Nephron (organoid): ENCODE results near the gene SLC9A9.
A peak's percentile ranks its signal among the peaks of the same experiment; 100 is the strongest.

ENCODE experiments used
- H3K27ac Mint-ChIP-seq, 3 experiments: 2 replicates each; pipeline ENCODE4 v1.8.0; 2020; ENCODE audit warnings: mixed read lengths in 3 of 3, mild to moderate bottlenecking in 2 of 3, moderate library complexity in 1 of 3
- H3K27me3 Mint-ChIP-seq: 2 replicates; pipeline ENCODE4 v1.8.0; 2021; ENCODE audit warnings: low read depth, mild to moderate bottlenecking, moderate library complexity, mixed read lengths
- H3K36me3 Mint-ChIP-seq: 2 replicates; pipeline ENCODE4 v1.8.0; 2020; ENCODE audit warnings: low read depth, mixed read lengths
- H3K4me1 Mint-ChIP-seq: 2 replicates; pipeline ENCODE4 v1.8.0; 2020; ENCODE audit warnings: mixed read lengths
- H3K4me3 Mint-ChIP-seq, 3 experiments: 2 replicates each; pipeline ENCODE4 v1.8.0; 2020; ENCODE audit warnings: mild to moderate bottlenecking in 3 of 3, mixed read lengths in 3 of 3, moderate library complexity in 2 of 3
- H3K9me3 Mint-ChIP-seq: 2 replicates; pipeline ENCODE4 v1.8.0; 2020; ENCODE audit warnings: mixed read lengths
- TF ChIP-seq, protein P1 (sequence below), 3 experiments: fragments of 200-600 bp; sonication (generic); IDR thresholded peaks; one replicate each; pipeline ENCODE4 v1.5.0; 2021; ENCODE audit warnings: antibody characterized with exemption in 3 of 3; ENCODE audit not compliant: unreplicated experiment in 3 of 3

Gene SLC9A9

GRCh38 chr3:143380449-143380848 is 467.8 kb downstream of the SLC9A9 start:
- Mint-ChIP-seq H3K27ac (no peak overlapping the region), H3K27me3 (no peaks in the 10 kb centered on the region), H3K4me3 (no peak overlapping the region), H3K36me3 (peaks cover 4% of the 10 kb centered on the region), H3K9me3 (peaks cover 2% of the 10 kb centered on the region), H3K4me1 (no peaks in the 10 kb centered on the region)
- TF ChIP-seq, protein P1, sequence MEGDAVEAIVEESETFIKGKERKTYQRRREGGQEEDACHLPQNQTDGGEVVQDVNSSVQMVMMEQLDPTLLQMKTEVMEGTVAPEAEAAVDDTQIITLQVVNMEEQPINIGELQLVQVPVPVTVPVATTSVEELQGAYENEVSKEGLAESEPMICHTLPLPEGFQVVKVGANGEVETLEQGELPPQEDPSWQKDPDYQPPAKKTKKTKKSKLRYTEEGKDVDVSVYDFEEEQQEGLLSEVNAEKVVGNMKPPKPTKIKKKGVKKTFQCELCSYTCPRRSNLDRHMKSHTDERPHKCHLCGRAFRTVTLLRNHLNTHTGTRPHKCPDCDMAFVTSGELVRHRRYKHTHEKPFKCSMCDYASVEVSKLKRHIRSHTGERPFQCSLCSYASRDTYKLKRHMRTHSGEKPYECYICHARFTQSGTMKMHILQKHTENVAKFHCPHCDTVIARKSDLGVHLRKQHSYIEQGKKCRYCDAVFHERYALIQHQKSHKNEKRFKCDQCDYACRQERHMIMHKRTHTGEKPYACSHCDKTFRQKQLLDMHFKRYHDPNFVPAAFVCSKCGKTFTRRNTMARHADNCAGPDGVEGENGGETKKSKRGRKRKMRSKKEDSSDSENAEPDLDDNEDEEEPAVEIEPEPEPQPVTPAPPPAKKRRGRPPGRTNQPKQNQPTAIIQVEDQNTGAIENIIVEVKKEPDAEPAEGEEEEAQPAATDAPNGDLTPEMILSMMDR (IDR thresholded peaks at IDR 0.05; ENCODE audit: unreplicated experiment in 3 of 3) = no peak

DNA sequence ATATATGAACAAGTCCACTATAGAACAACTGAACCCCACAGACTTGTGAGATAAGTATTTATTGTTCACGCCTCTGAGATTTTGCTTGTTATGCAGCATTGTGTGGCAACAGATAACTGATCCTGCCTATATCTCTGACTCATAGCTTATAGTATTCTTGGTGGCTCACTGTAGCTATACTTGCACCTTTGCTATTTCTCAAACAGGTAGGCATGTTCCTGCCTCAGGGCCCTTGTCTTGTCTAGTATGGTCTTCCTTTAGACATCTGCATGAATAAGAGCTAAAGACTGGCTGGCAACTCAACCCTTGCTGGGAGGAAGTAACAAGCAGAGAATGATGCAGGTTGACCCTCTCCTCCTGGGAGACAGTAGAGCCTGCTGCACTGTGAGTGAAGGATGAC is 472.6 kb downstream of the SLC9A9 start:
- H3K36me3 Mint-ChIP-seq = no peaks in the 10 kb centered on the region
- no peak overlapping the region for H3K4me3 Mint-ChIP-seq

GRCh38 chr3:143367171-143367570 is 481.1 kb downstream of the SLC9A9 start:
- TF ChIP-seq, protein P1 (IDR thresholded peaks at IDR 0.05; ENCODE audit: unreplicated experiment in 3 of 3) = no peak
- Mint-ChIP-seq H3K4me3 (no peak overlapping the region), H3K27me3 (no peaks in the 10 kb centered on the region), H3K9me3 (no peaks in the 10 kb centered on the region), H3K36me3 (peaks cover 4% of the 10 kb centered on the region), H3K27ac (peak overlapping the region in 1 of 3 experiments; percentile 13), H3K4me1 (peaks cover 14% of the 10 kb centered on the region)

More for the DNA sequence above, 472.6 kb downstream of the SLC9A9 start:
- no peak overlapping the region for H3K27ac Mint-ChIP-seq
- no peaks in the 10 kb centered on the region for H3K27me3 Mint-ChIP-seq
- no peaks in the 10 kb centered on the region for H3K9me3 Mint-ChIP-seq
- TF ChIP-seq, protein P1 (IDR thresholded peaks at IDR 0.05; ENCODE audit: unreplicated experiment in 3 of 3) = no peak
- no peaks in the 10 kb centered on the region for H3K4me1 Mint-ChIP-seq

DNA sequence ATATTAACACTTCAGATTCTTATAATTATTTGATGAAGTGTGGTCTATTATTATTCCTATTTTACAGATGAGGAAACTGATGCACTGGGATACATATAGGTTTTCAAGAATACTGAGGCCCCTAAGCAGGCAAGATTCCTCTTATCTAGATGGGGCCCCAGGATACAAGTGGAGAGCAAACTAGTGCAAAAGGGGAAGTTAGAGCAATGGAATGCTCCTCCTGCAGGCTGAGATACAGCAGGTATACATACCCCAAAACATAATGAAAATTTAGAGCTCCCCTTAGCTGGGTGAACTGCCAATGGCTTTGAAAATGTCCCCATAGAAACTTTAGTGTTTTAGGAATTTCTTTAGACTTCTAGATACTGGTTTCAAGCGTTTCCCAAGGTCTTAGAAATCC is 481.6 kb downstream of the SLC9A9 start:
- H3K27ac Mint-ChIP-seq = no peak overlapping the region
- no peaks in the 10 kb centered on the region for H3K27me3 Mint-ChIP-seq
- TF ChIP-seq, protein P1 (IDR thresholded peaks at IDR 0.05; ENCODE audit: unreplicated experiment in 3 of 3) = no peak
- no peak overlapping the region for H3K4me3 Mint-ChIP-seq
- no peaks in the 10 kb centered on the region for H3K9me3 Mint-ChIP-seq
- H3K36me3 Mint-ChIP-seq = peaks cover 5% of the 10 kb centered on the region
- peaks cover 14% of the 10 kb centered on the region for H3K4me1 Mint-ChIP-seq

DNA sequence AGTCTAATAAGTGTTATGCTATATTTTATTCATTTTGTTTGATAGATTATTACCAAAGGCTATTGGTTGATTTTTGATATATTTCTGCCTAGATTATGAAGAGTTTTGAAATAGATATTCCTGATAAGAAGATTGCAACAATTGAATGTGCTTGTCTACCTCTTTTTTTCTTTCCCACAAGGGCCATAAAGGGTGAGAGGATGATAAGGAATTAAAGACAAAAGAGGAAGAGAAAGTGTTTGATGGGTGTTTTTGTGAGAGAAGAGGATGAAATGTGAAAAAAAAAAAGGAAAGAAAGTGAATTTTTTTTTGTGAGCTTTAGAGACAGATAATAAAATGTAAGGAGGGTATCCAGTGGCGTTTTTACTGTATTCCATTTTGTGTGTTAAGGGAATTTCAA is 484.3 kb downstream of the SLC9A9 start:
- TF ChIP-seq, protein P1 (IDR thresholded peaks at IDR 0.05; ENCODE audit: unreplicated experiment in 3 of 3) = no peak
- H3K27me3 Mint-ChIP-seq = no peaks in the 10 kb centered on the region
- H3K4me3 Mint-ChIP-seq = no peak overlapping the region
- H3K27ac Mint-ChIP-seq = no peak overlapping the region
- no peaks in the 10 kb centered on the region for H3K9me3 Mint-ChIP-seq
- H3K4me1 Mint-ChIP-seq = peaks cover 14% of the 10 kb centered on the region
- H3K36me3 Mint-ChIP-seq = peaks cover 5% of the 10 kb centered on the region

- H3K36me3 Mint-ChIP-seq = peaks cover 5% of the 10 kb centered on the region
- no peak overlapping the region for H3K27ac Mint-ChIP-seq
- H3K27me3 Mint-ChIP-seq = no peaks in the 10 kb centered on the region
- peaks cover 14% of the 10 kb centered on the region for H3K4me1 Mint-ChIP-seq
- H3K4me3 Mint-ChIP-seq = no peak overlapping the region
- H3K9me3 Mint-ChIP-seq = no peaks in the 10 kb centered on the region
- TF ChIP-seq, protein P1 (IDR thresholded peaks at IDR 0.05; ENCODE audit: unreplicated experiment in 3 of 3) = no peak
Measured at GRCh38 chr3:143363276-143363675, 485.0 kb downstream of the SLC9A9 start.
